ENCODE measurements around the gene RADIL.

- TF ChIP-seq, protein P1, sequence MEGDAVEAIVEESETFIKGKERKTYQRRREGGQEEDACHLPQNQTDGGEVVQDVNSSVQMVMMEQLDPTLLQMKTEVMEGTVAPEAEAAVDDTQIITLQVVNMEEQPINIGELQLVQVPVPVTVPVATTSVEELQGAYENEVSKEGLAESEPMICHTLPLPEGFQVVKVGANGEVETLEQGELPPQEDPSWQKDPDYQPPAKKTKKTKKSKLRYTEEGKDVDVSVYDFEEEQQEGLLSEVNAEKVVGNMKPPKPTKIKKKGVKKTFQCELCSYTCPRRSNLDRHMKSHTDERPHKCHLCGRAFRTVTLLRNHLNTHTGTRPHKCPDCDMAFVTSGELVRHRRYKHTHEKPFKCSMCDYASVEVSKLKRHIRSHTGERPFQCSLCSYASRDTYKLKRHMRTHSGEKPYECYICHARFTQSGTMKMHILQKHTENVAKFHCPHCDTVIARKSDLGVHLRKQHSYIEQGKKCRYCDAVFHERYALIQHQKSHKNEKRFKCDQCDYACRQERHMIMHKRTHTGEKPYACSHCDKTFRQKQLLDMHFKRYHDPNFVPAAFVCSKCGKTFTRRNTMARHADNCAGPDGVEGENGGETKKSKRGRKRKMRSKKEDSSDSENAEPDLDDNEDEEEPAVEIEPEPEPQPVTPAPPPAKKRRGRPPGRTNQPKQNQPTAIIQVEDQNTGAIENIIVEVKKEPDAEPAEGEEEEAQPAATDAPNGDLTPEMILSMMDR (IDR thresholded peaks at IDR 0.05): no peak
- TF ChIP-seq POLR2A (IDR thresholded peaks at IDR 0.05): no peak
- no peak for TF ChIP-seq EP300 (IDR thresholded peaks at IDR 0.05)
- TF ChIP-seq POLR2AphosphoS5 (IDR thresholded peaks at IDR 0.05): no peak
Measured at GRCh38 chr7:4849390-4849789, 34.1 kb downstream of the RADIL start.
